LHCN-M2 (cell line): Measurements from ENCODE around the gene CPA4. TPM values are rescaled to one million over a fixed set of nuclear protein-coding genes. Genes with fewer than 3 reads are reported as not detected.

Experiments used
- DNase-seq: peaks from one replicate; pipeline ENCODE4 v3.0.0-alpha.2; 2012; ENCODE audit warnings: low read depth
- total RNA-seq: library from RNA; depleted of rRNA; stranded (reverse); fragments of >200 nt; gene quantifications from 2 replicates; pipeline ENCODE4 v1.2.3, GENCODE V29; 2014

CPA4 gene
- total RNA-seq, 1 experiment from 2014 or later = 90.5 TPM

DNA sequence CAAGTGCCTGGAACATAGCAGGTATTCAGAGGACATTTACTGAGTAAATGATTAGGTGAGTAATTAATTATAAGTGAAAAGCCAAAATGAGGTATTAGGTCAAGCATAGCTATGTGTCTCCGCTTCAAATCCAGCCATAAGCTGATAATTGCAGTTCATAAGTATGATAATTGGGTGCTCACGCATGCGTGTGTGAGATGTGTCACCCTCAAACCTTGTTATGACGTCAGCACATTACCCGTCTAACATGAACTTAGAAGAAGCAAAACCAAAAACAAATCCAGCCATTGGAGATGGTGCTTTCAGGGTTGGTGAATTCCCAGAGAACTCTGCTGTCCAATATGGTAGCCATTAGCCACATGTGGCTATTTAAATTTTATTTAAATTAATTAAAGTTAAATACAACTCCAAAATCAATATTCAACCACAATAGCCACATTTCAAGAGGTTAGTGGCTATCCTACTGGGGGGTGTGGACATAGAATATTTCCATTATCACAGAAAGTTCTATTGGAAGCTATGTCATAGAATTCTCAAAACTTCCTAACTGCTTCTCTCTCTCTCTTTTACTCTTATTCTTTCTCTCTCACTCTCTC is 51.4 kb downstream of the CPA4 start, which contains the start of gene CPA5:
TSS of gene CPA5 (plus strand) at position 546 of the 596 bp plus-strand sequence. CDS start 1,670 bp downstream, outside the sequence.
- no peak for DNase-seq

DNA sequence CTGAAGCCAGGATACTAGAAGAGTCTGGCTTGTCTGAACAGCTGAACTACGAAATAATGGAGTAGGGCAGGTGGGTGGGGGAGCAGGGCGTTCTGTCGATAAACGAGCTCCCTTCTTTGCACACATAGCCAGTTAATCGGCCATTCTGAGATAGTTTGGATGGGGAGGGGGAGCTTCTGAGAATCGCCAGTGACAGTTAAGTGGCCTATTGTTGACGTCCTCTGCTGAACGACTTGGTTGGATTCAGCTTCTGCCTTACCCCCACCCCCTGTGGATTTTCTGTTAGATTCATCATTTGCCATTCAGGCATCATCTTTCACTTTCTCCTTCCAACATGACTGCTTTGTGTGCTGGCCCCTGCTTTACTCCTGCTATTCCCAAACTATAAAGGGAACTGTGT is 52.2 kb downstream of the CPA4 start:
- DNase-seq = peak; percentile 44

DNA sequence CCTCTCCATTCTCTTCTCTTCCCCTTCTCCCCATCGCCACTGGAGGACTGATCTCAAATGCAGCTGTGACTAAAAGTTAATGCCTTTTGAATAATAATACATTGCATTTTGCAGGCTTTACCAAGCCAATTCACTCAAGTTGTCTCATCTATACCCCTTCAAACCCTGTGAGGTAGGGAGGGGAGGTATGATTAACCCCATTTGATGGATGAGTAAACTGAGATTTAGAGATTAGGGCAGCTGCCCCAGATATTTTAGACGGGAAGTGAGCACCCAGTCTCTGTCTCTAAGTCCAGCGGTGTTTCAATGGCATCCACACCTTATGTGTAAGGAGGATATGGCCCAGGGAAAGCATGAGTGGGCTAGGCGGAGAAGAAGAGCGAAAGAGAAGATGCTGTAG is 52.8 kb downstream of the CPA4 start:
- no peak for DNase-seq

DNA sequence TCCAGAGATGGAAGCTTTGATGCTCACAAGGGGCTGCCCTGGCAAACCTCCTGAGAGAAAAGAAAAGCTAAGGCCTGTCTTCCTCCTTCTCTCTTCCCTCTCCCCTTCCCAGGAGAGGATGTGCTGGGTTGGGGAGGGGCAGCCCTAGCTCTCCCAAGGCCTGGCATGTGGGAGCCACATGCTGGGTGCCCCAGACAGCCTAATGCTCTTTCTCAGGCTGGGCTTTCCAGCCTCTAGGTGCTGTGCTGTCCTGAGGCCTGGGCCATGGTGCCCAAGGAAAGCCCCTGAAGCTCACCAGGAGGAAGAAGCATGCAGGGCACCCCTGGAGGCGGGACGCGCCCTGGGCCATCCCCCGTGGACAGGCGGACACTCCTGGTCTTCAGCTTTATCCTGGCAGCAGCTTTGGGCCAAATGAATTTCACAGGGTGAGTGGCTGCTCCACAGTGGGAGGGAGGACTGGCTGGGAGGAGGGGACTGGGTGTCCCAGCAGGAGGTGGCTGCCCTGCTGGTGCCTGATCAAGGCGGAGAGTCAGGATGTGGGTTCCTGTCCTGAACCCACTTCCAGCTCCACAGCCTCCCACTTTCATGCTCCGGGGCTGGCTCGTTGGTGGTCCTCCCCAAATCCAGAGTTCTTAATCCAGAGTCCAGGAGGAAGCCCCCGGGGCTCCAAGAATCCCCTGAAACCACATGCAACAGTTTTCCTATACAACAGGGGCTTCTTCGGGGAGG is 53.4 kb downstream of the CPA4 start:
- DNase-seq = no peak

DNA sequence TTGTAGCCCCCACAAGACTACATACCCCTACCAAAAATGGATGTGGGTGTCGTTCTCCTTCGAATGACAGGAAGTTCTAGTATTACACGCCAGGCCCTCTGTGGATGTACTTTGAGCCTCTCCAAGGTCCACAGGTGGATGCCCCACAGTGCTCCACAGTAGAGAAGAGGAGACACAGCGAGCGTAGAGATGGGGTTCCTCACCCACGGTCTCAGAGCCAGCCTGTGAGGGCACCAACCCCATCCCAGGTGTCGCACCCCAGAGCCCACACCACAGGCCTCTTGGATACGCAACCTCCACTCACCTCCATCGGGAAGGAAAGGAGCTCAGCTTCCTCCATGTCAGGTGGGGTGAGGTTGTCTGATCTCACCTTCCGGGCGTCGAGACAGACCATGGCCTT is 54.0 kb downstream of the CPA4 start:
- no peak for DNase-seq

DNA sequence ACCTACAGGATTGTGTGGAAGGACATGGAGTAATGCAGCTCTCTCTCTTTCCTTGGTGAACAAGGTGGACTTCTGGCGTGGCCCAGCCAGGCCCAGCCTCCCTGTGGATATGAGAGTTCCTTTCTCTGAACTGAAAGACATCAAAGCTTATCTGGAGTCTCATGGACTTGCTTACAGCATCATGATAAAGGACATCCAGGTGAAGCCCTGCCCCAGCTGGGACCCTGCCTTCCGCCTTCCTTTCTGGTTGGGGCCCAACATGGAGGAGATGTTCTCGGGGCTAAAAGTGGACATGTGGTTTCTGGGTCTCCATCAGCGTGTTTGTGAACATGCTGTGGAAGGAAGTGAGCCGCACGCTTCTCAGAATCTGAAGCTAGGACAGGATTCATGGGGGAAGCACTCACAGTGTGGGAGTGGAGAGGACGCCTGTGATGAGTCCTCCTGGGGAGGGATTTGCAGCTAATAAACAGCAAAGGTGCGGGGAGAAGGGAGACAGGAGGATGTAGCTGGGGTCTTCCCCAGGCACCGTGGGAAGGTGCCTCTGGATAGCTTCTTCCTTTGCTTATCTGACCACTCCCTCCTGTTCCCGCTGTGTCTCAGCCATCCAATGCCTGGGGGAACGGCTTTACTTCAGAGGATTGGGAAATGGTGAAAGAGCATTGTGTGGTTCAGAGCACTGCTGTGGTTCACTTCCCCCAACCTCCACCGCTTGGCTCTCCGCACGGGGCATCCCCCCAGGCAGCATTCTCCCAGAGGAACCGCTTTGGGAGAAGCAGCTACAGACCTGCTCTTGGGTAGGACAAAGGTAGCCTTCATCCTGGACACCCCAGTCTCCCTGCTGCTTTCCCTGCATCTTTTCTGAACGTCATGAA is 57.2 kb downstream of the CPA4 start:
- no peak for DNase-seq

DNA sequence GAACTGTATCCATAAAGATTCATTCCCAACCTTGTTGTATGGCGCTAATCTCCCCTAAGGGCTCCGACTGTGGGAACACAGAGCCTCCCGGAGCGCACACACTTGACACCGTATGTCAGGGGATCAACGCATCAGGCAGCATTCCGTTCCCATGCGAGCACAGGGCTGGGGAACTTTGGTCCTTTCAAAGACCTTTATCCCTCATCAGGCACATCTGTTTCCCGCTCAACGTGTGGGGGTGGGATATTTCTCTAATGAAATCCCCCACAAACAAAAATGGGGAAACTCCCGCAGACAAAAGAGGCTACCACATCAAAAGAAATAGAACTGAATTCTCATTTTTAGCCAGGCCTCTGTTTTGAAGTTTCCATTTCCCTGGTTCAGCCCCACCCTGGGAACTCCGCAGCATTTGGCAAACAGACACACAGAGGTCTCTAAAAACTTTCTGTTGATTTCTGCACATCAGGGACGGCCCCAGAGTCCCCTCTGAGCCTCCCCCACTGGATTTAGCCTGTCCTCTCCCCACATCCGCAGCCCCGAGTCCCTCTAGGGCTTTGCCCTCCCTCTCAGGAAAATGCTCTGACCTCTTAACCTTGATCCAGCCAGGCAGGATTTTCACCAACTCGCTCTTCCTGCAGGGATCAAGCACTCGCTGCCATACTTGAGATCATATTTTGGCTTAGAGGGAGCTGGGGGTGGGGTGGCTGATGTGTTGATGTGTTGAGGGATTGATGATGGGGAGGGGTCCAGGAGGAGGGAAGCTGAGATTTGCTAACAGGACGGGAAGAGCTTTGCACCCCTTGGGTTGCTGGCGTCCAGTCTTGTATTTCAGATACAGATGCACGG is 58.2 kb downstream of the CPA4 start:
- DNase-seq = no peak

DNA sequence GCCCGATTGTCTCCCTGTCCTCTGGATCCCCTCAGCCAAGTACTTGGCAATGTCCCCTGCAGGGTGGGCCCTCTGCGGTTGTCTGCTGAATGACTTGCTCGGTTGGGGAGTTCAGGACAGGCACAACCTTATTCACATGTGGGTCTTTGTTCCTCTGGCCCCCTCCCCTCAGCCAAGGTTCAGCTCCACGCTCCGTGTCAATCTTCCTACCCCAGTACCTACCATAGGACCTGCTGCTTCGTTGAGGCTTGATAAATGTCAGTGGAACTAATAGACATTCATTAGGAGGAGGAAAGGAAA is 58.8 kb downstream of the CPA4 start:
- no peak for DNase-seq

DNA sequence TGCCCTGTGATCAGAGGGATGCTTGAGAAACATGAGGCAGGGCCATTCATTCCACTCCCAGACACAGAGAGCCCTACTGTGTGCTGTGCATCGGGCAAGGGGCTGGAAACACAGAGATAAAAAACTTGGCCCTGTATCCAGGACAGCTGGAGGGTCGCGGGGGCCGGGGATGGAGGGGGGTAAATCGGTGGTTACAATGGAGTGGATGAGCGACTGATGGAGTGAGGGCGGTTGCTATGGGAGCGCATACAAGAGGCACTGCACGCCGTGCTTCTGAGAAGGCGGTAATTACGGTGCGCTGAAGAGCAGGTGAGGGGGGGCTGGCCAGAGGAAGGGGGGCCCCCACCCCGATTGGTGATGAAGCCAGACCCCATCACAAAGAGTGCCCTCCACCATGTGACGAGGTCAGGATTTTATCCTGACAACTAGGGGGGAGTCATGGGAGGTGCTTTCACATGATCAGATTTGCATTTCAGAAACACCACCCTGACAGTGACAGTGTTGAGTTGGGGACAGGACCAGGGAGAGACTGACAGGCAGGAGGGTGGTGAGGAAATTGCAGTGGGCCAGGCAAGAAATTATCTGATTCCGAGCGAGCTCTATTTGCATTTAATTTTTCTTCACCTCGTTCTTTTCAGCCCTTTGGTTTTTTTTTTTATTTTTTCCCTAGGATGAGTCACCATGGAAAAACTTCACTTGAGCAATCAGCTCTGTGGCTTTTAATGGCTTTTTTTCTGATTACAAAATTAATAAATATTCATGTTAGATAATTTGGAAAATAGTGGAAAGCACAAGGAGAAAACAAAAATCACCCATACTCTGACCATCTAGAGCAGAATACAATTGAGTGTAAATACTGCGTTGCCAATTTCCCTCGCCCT is 59.5 kb downstream of the CPA4 start:
- peak; percentile 74 for DNase-seq

DNA sequence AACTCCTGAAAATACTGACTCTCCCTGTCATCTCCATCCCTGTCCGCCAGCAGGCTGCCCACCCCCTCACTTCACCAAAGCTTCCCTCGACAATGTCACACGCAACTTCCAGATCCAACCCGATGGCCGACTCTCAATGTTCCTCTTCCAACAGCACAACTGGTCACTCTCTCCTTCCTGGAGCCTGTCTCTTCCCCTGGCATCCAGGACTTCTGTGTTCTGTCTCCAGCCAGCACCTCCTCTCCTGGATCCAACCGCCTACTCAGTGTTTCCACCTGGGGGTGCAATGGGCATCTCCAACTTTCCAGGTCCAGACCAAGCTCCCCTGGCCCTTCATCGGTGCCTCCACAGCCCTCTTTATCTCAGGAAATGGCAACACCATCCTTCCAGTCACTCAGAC is 60.2 kb downstream of the CPA4 start:
- DNase-seq = no peak

DNA sequence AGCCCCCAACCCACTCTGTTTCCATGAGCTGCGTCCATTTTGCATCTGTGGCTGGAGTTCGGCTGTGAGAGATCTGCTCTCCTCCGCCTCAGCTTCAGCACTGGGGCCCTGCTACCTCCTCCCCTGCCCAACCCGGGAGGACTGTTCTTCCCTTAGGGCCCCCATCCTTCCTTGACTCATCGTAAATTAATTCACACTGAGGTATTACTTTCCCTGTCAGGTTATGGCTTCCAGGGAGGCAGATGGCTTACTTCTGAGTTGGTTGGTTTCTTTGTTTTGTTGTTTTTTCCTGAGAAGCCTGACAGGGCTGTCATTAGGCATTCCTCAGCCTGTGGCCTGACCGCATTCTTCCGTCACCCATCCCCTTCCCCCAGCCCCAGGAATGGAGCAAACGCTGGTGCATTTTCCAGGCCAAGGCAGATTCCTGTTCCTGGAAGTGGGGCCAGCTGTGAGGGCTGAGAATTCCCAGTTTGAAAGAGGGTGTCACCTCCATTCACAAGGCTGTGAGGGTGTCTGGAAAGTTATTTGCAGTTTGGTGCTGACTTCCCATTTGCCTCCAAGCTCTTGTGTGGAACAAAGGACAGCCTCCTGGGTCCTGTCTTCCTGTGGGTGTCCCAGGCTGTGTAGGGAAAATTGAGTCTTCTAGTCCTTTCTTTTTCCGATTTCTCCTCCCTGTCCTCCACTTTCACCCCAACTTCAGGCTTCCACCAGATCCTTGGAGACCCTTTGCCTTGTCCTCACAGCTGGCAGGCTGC is 63.3 kb downstream of the CPA4 start:
- DNase-seq = peak; percentile 100

DNA sequence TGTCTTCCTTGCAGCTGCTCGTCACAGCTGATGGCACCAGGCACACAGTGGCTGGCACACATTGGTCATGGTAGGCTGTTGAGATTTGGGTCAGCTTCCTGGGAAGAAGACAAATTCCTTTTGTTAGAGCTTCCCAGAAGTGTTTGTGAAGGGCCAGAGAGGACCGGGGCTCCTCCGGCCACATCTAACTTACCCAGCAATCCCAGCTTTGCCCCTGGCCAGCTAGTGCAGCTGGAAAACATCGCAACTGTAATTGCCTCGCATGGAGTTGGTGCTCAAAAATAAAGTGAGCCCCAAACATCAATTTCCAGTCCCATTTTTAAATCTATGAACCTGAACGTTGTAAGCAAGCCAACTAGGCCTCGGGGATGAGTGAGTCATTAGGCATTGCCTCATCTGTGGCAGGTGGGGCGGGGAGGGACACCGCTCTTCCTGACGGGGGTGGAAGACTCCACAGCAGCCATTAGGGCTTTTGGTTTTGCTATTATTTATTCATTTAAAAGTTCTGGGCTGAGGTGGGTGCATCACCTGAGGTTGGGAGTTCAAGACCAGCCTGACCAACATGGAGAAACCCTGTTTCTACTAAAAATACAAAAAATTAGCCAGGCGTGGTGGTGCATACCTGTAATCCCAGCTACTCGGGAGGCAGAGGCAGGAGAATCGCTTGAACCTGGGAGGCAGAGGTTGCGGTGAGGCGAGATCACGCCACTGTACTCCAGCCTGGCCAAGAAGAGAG is 64.1 kb downstream of the CPA4 start:
- peak; percentile 95 for DNase-seq

DNA sequence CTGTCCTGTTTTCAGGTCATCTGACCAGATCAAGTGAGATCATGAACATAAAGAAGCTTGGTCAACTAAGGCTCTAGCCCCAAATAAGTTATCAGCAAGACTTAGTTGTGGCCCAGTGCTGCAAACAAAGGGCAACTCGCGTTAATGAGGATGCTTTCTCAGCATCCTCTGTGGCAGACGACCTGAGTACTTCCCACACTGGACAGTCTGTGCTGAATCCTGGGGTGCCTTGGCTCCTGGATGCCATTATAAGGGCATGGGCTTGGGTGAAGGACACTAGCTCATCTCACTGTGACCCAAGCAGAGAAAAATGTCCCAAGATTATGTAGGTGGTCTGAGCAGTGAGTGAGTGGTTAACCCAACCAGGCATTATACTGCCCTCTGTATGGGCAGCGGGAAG is 65.5 kb downstream of the CPA4 start:
- no peak for DNase-seq

DNA sequence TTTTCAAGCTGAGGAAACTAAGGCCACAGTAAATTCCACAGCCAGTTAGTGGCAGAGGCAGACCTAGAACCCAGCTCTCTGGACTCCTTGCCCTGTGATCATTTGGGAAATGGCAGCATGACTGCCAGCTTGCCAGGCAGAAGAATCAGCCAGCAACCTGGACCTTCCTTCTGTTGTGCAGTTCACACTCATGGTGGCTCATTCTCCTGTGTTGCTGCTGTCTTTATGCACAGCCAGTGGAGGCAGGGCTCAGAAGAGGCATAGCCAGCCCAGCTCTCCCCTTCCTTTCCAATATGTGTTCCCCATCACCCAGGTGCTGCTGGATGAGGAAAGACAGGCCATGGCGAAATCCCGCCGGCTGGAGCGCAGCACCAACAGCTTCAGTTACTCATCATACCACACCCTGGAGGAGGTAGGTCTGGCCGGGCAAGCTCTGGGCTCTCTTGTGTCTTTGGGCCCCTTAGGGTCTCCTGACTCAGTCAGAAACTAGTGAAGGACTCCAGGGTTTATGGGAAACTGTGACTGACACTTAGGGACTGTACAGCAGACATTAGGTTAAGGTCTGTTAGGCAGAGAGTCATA is 66.4 kb downstream of the CPA4 start:
- no peak for DNase-seq

DNA sequence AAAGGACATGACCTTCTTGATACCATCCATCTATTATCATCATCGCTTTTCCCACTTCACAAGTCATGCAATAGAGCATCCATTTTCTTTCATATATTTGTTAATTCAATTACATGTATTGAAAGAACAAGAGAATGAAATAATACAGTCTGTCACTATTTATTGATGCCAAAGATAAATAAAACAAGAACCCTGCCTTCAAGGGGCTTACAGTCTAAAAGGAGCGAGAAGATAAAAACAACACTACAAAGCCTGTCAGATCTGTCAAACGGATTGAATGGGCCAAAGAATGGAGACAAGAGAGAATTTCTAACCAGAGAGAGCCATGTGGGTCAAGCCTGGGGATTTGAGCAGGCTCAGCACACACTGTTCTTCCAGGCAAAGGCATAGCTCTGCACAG is 67.6 kb downstream of the CPA4 start:
- DNase-seq = no peak

DNA sequence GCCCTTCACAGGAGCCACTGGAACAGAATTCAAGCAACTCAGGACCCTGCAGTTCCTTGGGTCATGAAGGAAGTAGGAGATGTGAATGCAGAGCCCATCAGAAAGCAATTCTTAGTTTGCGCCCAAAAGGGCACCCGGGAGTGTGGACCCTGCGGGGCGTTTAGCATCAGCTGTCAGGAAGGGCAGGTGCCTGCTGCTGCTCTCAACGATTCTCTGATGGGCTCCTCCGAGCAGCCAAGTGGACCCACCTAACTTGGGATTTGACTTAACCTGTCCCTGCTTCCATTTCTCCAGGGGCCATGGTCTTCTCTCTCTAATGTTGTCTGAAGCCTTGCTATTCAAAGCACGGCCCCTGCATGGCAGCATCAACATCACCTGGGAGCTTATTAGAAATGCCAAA is 68.7 kb downstream of the CPA4 start:
- DNase-seq = no peak

DNA sequence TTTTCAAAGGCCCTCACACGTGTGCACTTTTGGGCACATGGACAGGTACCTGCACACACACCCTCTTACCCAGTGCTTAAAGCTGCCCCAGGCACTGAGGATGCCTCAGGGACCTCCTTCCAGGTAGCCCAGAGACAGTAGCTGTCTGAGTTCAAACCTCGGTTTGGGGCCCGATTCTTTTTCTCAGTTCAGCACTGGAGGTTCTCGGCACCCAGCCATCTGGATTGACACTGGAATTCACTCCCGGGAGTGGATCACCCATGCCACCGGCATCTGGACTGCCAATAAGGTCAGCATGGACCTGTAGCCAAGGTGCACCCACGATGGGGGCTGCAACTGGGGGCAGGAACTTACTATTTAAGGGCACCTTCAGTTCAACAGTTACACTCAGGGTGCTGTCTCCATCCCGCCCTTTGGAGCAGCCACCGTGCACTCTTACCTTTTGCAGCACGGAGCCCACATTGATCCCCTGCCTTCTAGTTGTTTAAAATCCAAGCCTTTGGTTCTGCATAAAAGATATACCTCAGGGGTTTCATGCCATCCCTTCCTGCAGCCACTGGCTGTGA is 69.4 kb downstream of the CPA4 start:
- no peak for DNase-seq

DNA sequence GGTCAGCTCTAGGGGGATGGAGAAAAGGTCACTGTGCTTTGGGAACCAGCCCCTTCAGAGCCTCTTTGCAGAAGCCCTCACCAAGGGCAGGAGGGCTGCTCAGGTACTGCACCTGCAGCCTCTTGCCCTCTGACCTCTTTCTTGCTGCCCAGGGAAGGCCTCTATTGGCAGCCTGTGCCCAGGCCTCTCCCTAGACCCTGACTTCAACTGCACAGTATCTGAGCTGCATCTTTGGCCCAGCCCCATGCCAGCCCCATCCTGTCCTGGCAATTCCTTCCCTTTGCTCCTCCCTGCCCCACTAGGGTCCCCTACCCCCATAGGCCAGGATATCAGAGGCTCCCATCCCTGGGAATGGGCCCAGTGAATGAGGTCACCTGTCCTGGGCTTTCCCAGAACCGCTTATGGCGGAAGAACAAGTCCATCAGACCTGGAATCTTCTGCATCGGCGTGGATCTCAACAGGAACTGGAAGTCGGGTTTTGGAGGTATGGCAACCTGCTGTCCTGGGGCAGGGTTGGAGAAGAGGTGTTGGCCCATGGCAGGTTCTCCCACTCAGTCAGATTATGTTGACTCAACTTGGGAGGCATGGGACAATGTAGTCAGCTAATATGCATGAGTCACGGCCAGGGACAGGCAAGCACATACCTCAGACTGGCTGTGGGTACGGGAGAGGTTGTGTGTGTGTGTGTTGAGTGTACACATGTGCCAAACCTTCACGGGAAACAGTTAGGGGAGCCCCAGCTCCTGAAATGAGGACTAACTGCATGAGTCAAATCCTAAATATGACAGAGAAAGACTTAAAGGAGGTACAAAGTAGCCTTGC is 70.3 kb downstream of the CPA4 start:
- DNase-seq = peak; percentile 100
